ENCODE results near the gene UST. TPM values are rescaled to one million over a fixed set of nuclear protein-coding genes. Genes with fewer than 3 reads are reported as not detected.

The UST gene
- total RNA-seq, 4 donors from 2014 or later = 16.7 to 19.5 (median 18.1) TPM

GRCh38 chr6:149041953-149042352 is 295.1 kb downstream of the UST start:
- no peaks in the 10 kb centered on the region for H3K36me3 ChIP-seq
- no peak overlapping the region for H3K4me3 ChIP-seq
- H3K9me3 ChIP-seq = no peaks in the 10 kb centered on the region
- no peak for TF ChIP-seq EP300 (IDR thresholded peaks at IDR 0.05)
- TF ChIP-seq POLR2AphosphoS5 (IDR thresholded peaks at IDR 0.05) = no peak
- TF ChIP-seq POLR2A (IDR thresholded peaks at IDR 0.05) = no peak
- TF ChIP-seq CTCF (IDR thresholded peaks at IDR 0.05) = no peak
- no peaks in the 10 kb centered on the region for H3K27me3 ChIP-seq
- 99% methylated on average over 2 of the region's 2 CpGs for WGBS
- no peak overlapping the region for H3K27ac ChIP-seq
- DNase-seq (ENCODE audit: low spot score in 2 of 2) = no peak
- peaks cover 12% of the 10 kb centered on the region for H3K4me1 ChIP-seq

- WGBS = 99% methylated on average over 7 of the region's 10 CpGs
- DNase-seq (ENCODE audit: low spot score in 2 of 2) = no peak
- TF ChIP-seq CTCF (IDR thresholded peaks at IDR 0.05) (peak in 1 of 2 donors; percentile 28), POLR2AphosphoS5 (IDR thresholded peaks at IDR 0.05) (no peak)
- Histone ChIP-seq H3K4me3 (no peak overlapping the region), H3K27me3 (no peaks in the 10 kb centered on the region), H3K9me3 (no peaks in the 10 kb centered on the region), H3K4me1 (peaks cover 14% of the 10 kb centered on the region), H3K27ac (no peak overlapping the region), H3K36me3 (no peaks in the 10 kb centered on the region)
These were observed 296.8 kb downstream of the UST start for GRCh38 chr6:149043476-149044130.

- Histone ChIP-seq H3K27ac (no peak overlapping the region), H3K4me3 (no peak overlapping the region), H3K4me1 (peaks cover 14% of the 10 kb centered on the region), H3K9me3 (no peaks in the 10 kb centered on the region), H3K27me3 (no peaks in the 10 kb centered on the region), H3K36me3 (no peaks in the 10 kb centered on the region)
- 63% methylated on average over 8 of the region's 8 CpGs for WGBS
- DNase-seq (ENCODE audit: low spot score in 2 of 2) = no peak
- TF ChIP-seq CTCF (IDR thresholded peaks at IDR 0.05) (no peak), POLR2A (IDR thresholded peaks at IDR 0.05) (no peak), EP300 (IDR thresholded peaks at IDR 0.05) (no peak), POLR2AphosphoS5 (IDR thresholded peaks at IDR 0.05) (no peak)
These were observed 297.7 kb downstream of the UST start for GRCh38 chr6:149044528-149044927.

- Histone ChIP-seq H3K9me3 (no peaks in the 10 kb centered on the region), H3K27ac (no peak overlapping the region), H3K27me3 (no peaks in the 10 kb centered on the region), H3K4me1 (peaks cover 14% of the 10 kb centered on the region), H3K36me3 (no peaks in the 10 kb centered on the region), H3K4me3 (no peak overlapping the region)
- no peak for TF ChIP-seq POLR2AphosphoS5 (IDR thresholded peaks at IDR 0.05)
- TF ChIP-seq POLR2A (IDR thresholded peaks at IDR 0.05) = no peak
- TF ChIP-seq CTCF (IDR thresholded peaks at IDR 0.05) = no peak
- WGBS = 86% methylated on average over 2 of the region's 2 CpGs
- DNase-seq (ENCODE audit: low spot score in 2 of 2) = no peak
These were observed 298.6 kb downstream of the UST start for GRCh38 chr6:149045404-149045803.

GRCh38 chr6:149046164-149046821 is 299.5 kb downstream of the UST start:
- TF ChIP-seq POLR2AphosphoS5 (IDR thresholded peaks at IDR 0.05) (no peak), POLR2A (IDR thresholded peaks at IDR 0.05) (no peak), CTCF (IDR thresholded peaks at IDR 0.05) (no peak), EP300 (IDR thresholded peaks at IDR 0.05) (no peak)
- H3K27ac ChIP-seq = no peak overlapping the region
- peaks cover 14% of the 10 kb centered on the region for H3K4me1 ChIP-seq
- no peak for DNase-seq (ENCODE audit: low spot score in 2 of 2)
- H3K27me3 ChIP-seq = no peaks in the 10 kb centered on the region
- H3K4me3 ChIP-seq = no peak overlapping the region
- no peaks in the 10 kb centered on the region for H3K9me3 ChIP-seq
- no peaks in the 10 kb centered on the region for H3K36me3 ChIP-seq
- 94% methylated on average over 6 of the region's 6 CpGs for WGBS
